Vein endothelial cell (primary cell): Measurements from ENCODE around the gene TMC7. TPM values are rescaled to one million over a fixed set of nuclear protein-coding genes. Genes with fewer than 3 reads are reported as not detected.

ENCODE experiments used
- small RNA-seq: library from RNA; depleted of rRNA; stranded (forward); fragments of <200 nt; gene quantifications from one replicate; pipeline ENCODE3, GENCODE V24; 2012
- total RNA-seq: library from RNA; depleted of rRNA; stranded (reverse); fragments of >200 nt; gene quantifications from 2 replicates; pipeline ENCODE4 v1.2.3, GENCODE V29; 2012

TMC7 gene
- 4.2 and 8.8 TPM in 2 replicates for total RNA-seq

GRCh38 chr16:18983565-18984434, at the start of gene TMC7:
TMC7 (plus strand) TSS chr16:18983934; CDS start chr16:18984064, 130 bp downstream.

GRCh38 chr16:19067349-19068236, 83.9 kb downstream of the TMC7 start, which contains the start of gene COQ7:
COQ7 (plus strand) TSS chr16:19067614; CDS start chr16:19067665, 51 bp downstream.

Small RNA genes lying within 50 kb of the gene (small RNA-seq; reads per million reads assigned to genes)
- gene RNU6-1340P, result 0.88 reads per million, percentile 53 among the genes with 10 or more reads in this experiment

Other genes with a start within 250 kb of the TMC7 start
- 1,773 and 1,813 TPM in 2 replicates for gene RPS15A, start 193.6 kb upstream of the TMC7 start, total RNA-seq
- 317 and 338 TPM in 2 replicates for gene ARL6IP1, start 182.4 kb upstream of the TMC7 start, total RNA-seq
- gene SMG1, start 57.5 kb upstream of the TMC7 start, total RNA-seq, result 81.7 and 90.9 TPM in 2 replicates
- gene COQ7, start 83.7 kb downstream of the TMC7 start, total RNA-seq, result 17.3 and 17.5 TPM in 2 replicates
- gene ITPRIPL2, start 130.0 kb downstream of the TMC7 start, total RNA-seq, result 40.8 and 49.3 TPM in 2 replicates
- gene SYT17, start 184.3 kb downstream of the TMC7 start, total RNA-seq, result 1.6 and 2.4 TPM in 2 replicates